ENCODE measurements around the gene BRD4.

The BRD4 gene

GRCh38 chr19:15264933-15265206 lies 67.5 kb downstream of the BRD4 start:
- peaks cover 99% of the 10 kb centered on the region for H3K36me3 ChIP-seq (ENCODE audit: control insufficient read depth, insufficient read depth, low read length)
- no peaks in the 10 kb centered on the region for H3K4me1 ChIP-seq (ENCODE audit: control insufficient read depth, insufficient read depth, low read length, poor library complexity, severe bottlenecking)
- H3K4me3 ChIP-seq (ENCODE audit: extremely low read depth, insufficient read depth, low read length, poor library complexity, severe bottlenecking): no peak overlapping the region
- WGBS, 2 experiments (ENCODE audit: insufficient coverage in 2 of 2): 100% methylated on average over 1 of the region's 1 CpG; no CpG with 5 or more reads in 1 of the 2 experiments
- no peaks in the 10 kb centered on the region for H3K9me3 ChIP-seq (ENCODE audit: control insufficient read depth, low read length)
- peak overlapping the region; percentile 3 for H3K27ac ChIP-seq (ENCODE audit: low read depth, low read length, severe bottlenecking)

DNA sequence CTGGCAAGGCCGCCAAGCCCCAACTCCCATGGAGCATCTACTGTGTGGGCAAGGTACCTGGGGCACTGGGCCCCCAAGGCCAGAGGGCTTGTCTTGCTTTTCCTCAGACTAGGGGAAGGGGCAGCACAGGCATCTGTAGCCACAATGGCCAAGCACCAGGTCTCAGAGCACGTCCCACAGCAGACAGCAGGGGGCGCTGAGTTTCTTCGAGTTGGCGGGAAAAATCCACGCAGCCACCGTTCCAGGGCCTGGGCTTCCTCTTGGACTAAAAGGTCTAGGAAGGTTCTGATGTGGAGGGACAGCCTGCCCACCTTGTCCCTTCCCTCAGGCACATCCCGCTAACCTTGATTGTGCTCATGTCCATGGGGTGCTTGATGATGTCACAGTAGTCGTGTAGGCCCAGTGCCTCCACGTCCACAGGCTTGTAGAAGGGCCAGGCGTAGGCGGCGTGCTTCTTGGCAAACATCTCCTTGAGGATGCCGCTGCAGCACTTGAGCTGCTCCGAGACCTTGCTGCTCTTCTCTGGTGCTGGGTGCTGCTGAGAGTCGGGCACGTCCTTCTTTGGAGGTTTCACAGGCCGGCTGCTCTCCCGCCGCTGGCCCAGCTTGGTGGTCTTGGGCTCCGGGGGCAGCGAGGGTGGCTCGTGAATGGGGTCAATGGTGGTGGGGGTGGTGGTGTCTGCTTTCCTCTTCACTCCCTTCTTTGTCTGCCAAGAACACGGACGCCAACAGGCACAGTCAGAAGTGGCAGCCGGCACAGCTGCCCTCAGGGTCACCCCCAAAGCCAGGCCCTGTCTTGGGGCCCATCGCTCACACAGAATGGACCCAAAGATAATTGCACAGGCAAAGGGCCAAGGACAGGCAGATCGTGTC lies 68.0 kb downstream of the BRD4 start:
- 78 to 86% methylated on average over 16 to 24 of the region's 28 CpGs for WGBS, 2 experiments (ENCODE audit: insufficient coverage in 2 of 2)
- Histone ChIP-seq H3K9me3 (ENCODE audit: control insufficient read depth, low read length) (no peaks in the 10 kb centered on the region), H3K27ac (ENCODE audit: low read depth, low read length, severe bottlenecking) (peak overlapping the region; percentile 3), H3K4me1 (ENCODE audit: control insufficient read depth, insufficient read depth, low read length, poor library complexity, severe bottlenecking) (no peaks in the 10 kb centered on the region), H3K4me3 (ENCODE audit: extremely low read depth, insufficient read depth, low read length, poor library complexity, severe bottlenecking) (no peak overlapping the region), H3K36me3 (ENCODE audit: control insufficient read depth, insufficient read depth, low read length) (peaks cover 99% of the 10 kb centered on the region)

GRCh38 chr19:15263361-15263985 lies 68.9 kb downstream of the BRD4 start:
- Histone ChIP-seq H3K4me1 (ENCODE audit: control insufficient read depth, insufficient read depth, low read length, poor library complexity, severe bottlenecking) (no peaks in the 10 kb centered on the region), H3K36me3 (ENCODE audit: control insufficient read depth, insufficient read depth, low read length) (peaks cover 99% of the 10 kb centered on the region), H3K4me3 (ENCODE audit: extremely low read depth, insufficient read depth, low read length, poor library complexity, severe bottlenecking) (no peak overlapping the region), H3K27ac (ENCODE audit: low read depth, low read length, severe bottlenecking) (no peak overlapping the region), H3K9me3 (ENCODE audit: control insufficient read depth, low read length) (no peaks in the 10 kb centered on the region)
- WGBS, 2 experiments (ENCODE audit: insufficient coverage in 2 of 2): 94 to 97% methylated on average over 13 of the region's 13 CpGs

GRCh38 chr19:15262011-15262410 lies 70.3 kb downstream of the BRD4 start:
- Histone ChIP-seq H3K4me3 (ENCODE audit: extremely low read depth, insufficient read depth, low read length, poor library complexity, severe bottlenecking) (no peak overlapping the region), H3K27ac (ENCODE audit: low read depth, low read length, severe bottlenecking) (no peak overlapping the region), H3K36me3 (ENCODE audit: control insufficient read depth, insufficient read depth, low read length) (peaks cover 99% of the 10 kb centered on the region), H3K9me3 (ENCODE audit: control insufficient read depth, low read length) (no peaks in the 10 kb centered on the region), H3K4me1 (ENCODE audit: control insufficient read depth, insufficient read depth, low read length, poor library complexity, severe bottlenecking) (no peaks in the 10 kb centered on the region)
- WGBS, 2 experiments (ENCODE audit: insufficient coverage in 2 of 2): 97 to 100% methylated on average over 4 of the region's 4 CpGs

- H3K36me3 ChIP-seq (ENCODE audit: control insufficient read depth, insufficient read depth, low read length): peaks cover 99% of the 10 kb centered on the region
- no peak overlapping the region for H3K4me3 ChIP-seq (ENCODE audit: extremely low read depth, insufficient read depth, low read length, poor library complexity, severe bottlenecking)
- no peaks in the 10 kb centered on the region for H3K4me1 ChIP-seq (ENCODE audit: control insufficient read depth, insufficient read depth, low read length, poor library complexity, severe bottlenecking)
- H3K9me3 ChIP-seq (ENCODE audit: control insufficient read depth, low read length): no peaks in the 10 kb centered on the region
- no peak overlapping the region for H3K27ac ChIP-seq (ENCODE audit: low read depth, low read length, severe bottlenecking)
- WGBS, 2 experiments (ENCODE audit: insufficient coverage in 2 of 2): 86 to 93% methylated on average over 6 to 7 of the region's 8 CpGs
These were observed 71.4 kb downstream of the BRD4 start for GRCh38 chr19:15260939-15261338.

DNA sequence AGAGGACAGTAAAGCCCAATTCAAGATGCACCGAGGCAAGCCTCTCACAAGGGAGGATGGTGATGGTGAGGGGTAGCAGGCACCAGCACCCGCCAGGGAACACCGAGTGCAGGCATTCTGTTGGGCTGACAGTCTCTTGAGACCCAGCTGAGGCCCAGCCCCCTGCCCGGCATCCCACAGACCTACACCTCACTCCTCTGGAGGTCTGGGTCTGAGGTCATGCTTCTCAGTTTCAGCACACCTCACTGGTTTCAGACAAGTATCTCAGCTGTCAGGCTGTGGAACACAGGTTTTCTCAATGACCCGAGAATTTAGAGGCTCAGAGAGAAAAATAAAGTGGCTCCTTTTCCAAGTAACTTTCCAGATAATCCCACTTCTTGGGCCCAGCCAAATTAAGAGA lies 72.4 kb downstream of the BRD4 start:
- Histone ChIP-seq H3K36me3 (ENCODE audit: control insufficient read depth, insufficient read depth, low read length) (peaks cover 99% of the 10 kb centered on the region), H3K27ac (ENCODE audit: low read depth, low read length, severe bottlenecking) (no peak overlapping the region), H3K9me3 (ENCODE audit: control insufficient read depth, low read length) (no peaks in the 10 kb centered on the region), H3K4me1 (ENCODE audit: control insufficient read depth, insufficient read depth, low read length, poor library complexity, severe bottlenecking) (no peaks in the 10 kb centered on the region), H3K4me3 (ENCODE audit: extremely low read depth, insufficient read depth, low read length, poor library complexity, severe bottlenecking) (no peak overlapping the region)
- WGBS, 2 experiments (ENCODE audit: insufficient coverage in 2 of 2): 89 to 100% methylated on average over 2 to 4 of the region's 5 CpGs

GRCh38 chr19:15257782-15258181 lies 74.6 kb downstream of the BRD4 start:
- Histone ChIP-seq H3K4me1 (ENCODE audit: control insufficient read depth, insufficient read depth, low read length, poor library complexity, severe bottlenecking) (no peaks in the 10 kb centered on the region), H3K4me3 (ENCODE audit: extremely low read depth, insufficient read depth, low read length, poor library complexity, severe bottlenecking) (no peak overlapping the region), H3K36me3 (ENCODE audit: control insufficient read depth, insufficient read depth, low read length) (peaks cover 99% of the 10 kb centered on the region), H3K27ac (ENCODE audit: low read depth, low read length, severe bottlenecking) (no peak overlapping the region), H3K9me3 (ENCODE audit: control insufficient read depth, low read length) (no peaks in the 10 kb centered on the region)
- 96 to 97% methylated on average over 6 of the region's 6 CpGs for WGBS, 2 experiments (ENCODE audit: insufficient coverage in 2 of 2)

DNA sequence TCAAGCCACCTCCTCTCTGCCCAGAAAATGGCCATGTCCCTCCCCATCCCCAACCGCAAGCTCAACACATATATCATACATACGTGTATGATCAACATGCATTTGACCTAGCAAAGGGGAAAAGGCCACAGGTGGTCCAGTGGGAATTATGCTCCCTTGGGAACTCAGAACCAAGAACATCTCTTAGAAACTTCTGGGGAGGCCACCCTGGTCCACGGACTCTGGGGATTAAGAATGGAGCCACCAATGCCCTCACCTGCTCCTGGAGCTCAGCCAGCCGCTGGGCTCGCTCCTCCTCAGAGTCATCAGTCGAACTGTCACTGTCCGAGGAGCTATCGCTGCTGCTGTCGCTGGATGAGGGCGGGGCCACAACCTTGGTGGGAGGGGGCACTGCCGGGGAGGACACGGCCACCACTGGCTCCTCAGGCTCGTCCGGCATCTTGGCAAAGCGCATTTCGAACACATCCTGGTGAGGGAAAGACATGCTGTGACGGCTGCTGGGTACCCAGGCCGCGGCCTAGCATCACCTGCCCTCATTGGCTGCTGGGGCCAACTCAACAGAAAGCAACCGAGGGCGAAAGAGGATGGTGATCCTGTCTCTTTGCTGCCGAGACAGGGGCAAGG lies 75.5 kb downstream of the BRD4 start:
- 97% methylated on average over 20 of the region's 22 CpGs for WGBS, 2 experiments (ENCODE audit: insufficient coverage in 2 of 2)
- Histone ChIP-seq H3K36me3 (ENCODE audit: control insufficient read depth, insufficient read depth, low read length) (peaks cover 96% of the 10 kb centered on the region), H3K4me3 (ENCODE audit: extremely low read depth, insufficient read depth, low read length, poor library complexity, severe bottlenecking) (no peak overlapping the region)

GRCh38 chr19:15255359-15255990 lies 76.9 kb downstream of the BRD4 start:
- H3K4me3 ChIP-seq (ENCODE audit: extremely low read depth, insufficient read depth, low read length, poor library complexity, severe bottlenecking): no peak overlapping the region
- H3K36me3 ChIP-seq (ENCODE audit: control insufficient read depth, insufficient read depth, low read length): peaks cover 89% of the 10 kb centered on the region
- 96% methylated on average over 16 to 18 of the region's 22 CpGs for WGBS, 2 experiments (ENCODE audit: insufficient coverage in 2 of 2)
- H3K27ac ChIP-seq (ENCODE audit: low read depth, low read length, severe bottlenecking): no peak overlapping the region
- H3K4me1 ChIP-seq (ENCODE audit: control insufficient read depth, insufficient read depth, low read length, poor library complexity, severe bottlenecking): peaks cover 13% of the 10 kb centered on the region
- no peaks in the 10 kb centered on the region for H3K9me3 ChIP-seq (ENCODE audit: control insufficient read depth, low read length)

More for the DNA sequence above, 75.5 kb downstream of the BRD4 start:
- no peak overlapping the region for H3K27ac ChIP-seq (ENCODE audit: low read depth, low read length, severe bottlenecking)
- H3K4me1 ChIP-seq (ENCODE audit: control insufficient read depth, insufficient read depth, low read length, poor library complexity, severe bottlenecking): peaks cover 6% of the 10 kb centered on the region
- H3K9me3 ChIP-seq (ENCODE audit: control insufficient read depth, low read length): no peaks in the 10 kb centered on the region

GRCh38 chr19:15254547-15254946 lies 77.8 kb downstream of the BRD4 start:
- 92 to 95% methylated on average over 10 of the region's 10 CpGs for WGBS, 2 experiments (ENCODE audit: insufficient coverage in 2 of 2)
- peaks cover 84% of the 10 kb centered on the region for H3K36me3 ChIP-seq (ENCODE audit: control insufficient read depth, insufficient read depth, low read length)

More at GRCh38 chr19:15254547-15254946, 77.8 kb downstream of the BRD4 start:
- Histone ChIP-seq H3K9me3 (ENCODE audit: control insufficient read depth, low read length) (no peaks in the 10 kb centered on the region), H3K4me3 (ENCODE audit: extremely low read depth, insufficient read depth, low read length, poor library complexity, severe bottlenecking) (no peak overlapping the region), H3K4me1 (ENCODE audit: control insufficient read depth, insufficient read depth, low read length, poor library complexity, severe bottlenecking) (peaks cover 22% of the 10 kb centered on the region), H3K27ac (ENCODE audit: low read depth, low read length, severe bottlenecking) (no peak overlapping the region)
